HG03159 (cell line): ENCODE results near the gene CACNA2D3.

ENCODE experiments used
- ATAC-seq: cut with Tn5 transposase; IDR thresholded peaks from one replicate; pipeline ENCODE4 v1.9.1; 2021; ENCODE audit warnings: mild to moderate bottlenecking, moderate library complexity; ENCODE audit not compliant: unreplicated experiment

Gene CACNA2D3

GRCh38 chr3:54857343-54857742, 735.0 kb downstream of the CACNA2D3 start:
- ATAC-seq, result no peak

GRCh38 chr3:54858093-54858785, 735.9 kb downstream of the CACNA2D3 start:
- ATAC-seq, result no peak

DNA sequence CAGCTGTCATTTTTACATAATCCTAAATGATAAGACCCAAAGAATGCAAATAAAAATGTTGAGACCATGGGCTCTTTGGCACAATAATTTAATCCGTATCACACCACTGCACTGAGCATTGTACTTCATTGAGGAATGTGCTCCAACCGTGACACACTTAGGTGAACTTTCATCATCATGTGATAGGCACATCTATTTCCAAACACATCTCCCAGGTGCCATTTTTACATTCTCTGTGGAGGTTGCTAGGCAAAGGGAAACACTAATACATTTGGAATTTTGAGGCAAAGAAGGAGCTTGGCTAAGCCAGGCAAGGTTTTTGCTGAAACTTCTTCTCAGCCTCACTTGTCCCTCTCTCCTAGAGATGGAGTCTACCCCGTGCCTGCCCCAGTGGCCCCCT, 736.8 kb downstream of the CACNA2D3 start:
- ATAC-seq, result no peak

GRCh38 chr3:54861248-54862067, 739.1 kb downstream of the CACNA2D3 start:
- no peak for ATAC-seq

DNA sequence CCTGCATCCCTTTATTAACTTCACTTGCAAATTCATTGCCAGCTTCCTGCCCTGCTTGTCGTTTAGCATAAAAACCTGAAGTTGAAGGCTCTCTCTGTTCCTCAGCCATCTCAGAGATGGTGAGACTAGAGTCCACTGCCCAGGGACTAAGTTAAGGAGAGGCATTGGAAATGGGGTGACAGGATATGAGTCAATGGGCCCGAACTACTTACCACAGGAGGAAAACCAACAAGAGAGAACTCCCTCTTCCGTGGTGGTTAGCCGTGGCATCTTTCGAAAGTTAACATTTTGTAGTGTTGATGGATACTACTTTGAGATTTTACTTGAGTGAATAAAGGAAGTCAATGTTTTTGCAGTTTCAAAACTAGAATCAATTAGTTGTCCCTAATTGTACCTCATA, 740.2 kb downstream of the CACNA2D3 start:
- ATAC-seq, result no peak

- ATAC-seq, result no peak
Measured at GRCh38 chr3:54863366-54863765, 741.0 kb downstream of the CACNA2D3 start.

DNA sequence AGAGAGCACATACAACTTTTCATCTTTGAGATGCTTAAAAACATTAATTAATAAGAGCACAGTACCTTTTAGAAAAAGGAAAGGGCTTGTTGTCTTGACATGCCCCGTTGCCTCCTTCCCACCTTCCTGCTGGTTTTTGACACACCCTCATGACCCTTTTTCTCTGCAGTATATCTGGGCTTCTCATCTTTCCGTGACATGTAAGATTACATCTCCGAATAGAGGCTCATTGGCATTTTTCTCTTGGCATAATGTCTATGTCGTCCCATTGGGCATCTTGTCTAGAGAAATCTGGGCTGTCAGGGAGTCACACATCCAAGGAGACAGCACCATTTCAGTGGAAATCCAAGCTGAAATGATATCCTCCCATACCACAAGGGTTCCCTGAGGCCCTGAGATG, 741.4 kb downstream of the CACNA2D3 start:
- ATAC-seq, result no peak

- no peak for ATAC-seq
Measured at GRCh38 chr3:54865316-54865715, 743.0 kb downstream of the CACNA2D3 start.

- no peak for ATAC-seq
Measured at GRCh38 chr3:54866251-54866650, 743.9 kb downstream of the CACNA2D3 start.

GRCh38 chr3:54870423-54870822, 748.1 kb downstream of the CACNA2D3 start:
- ATAC-seq, result no peak

- ATAC-seq, result no peak
Measured at GRCh38 chr3:54871867-54872266, 749.5 kb downstream of the CACNA2D3 start.

GRCh38 chr3:54873059-54874010, 751.0 kb downstream of the CACNA2D3 start:
- ATAC-seq, result no peak

- ATAC-seq, result no peak
Measured at GRCh38 chr3:54874816-54875556, 752.6 kb downstream of the CACNA2D3 start.

DNA sequence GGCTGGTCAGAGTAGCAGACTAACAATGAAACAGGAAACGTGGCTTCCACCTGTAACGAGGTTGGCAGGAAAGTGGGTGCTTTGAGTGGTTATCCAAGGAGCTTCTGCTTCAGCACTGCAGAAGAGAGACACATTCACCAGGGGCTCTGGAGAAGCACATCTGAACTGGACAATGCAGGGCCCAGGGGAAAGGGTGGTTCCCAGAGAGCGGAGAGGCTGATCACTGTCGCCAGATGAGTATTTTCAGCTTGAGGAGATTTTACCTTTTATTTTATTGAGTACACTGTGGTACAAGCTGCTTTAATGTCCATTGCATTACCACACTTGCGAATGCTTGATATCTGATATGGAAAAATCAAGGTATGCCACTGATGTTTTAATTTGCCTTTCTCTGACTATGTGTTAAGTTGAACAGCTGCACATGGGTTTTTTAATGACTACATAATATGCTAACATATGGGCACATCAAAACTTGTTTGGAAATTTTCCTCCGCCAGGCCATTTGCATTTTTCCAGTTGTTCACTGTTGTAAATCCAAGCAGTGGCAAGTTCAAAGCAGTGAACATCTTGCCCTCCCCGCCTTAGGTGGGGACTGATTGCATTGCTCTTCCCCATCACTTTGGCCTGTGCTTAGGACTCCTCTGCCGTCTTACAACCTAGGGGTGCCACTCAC, 753.4 kb downstream of the CACNA2D3 start:
- ATAC-seq, result no peak

- no peak for ATAC-seq
Measured at GRCh38 chr3:54876694-54877093, 754.3 kb downstream of the CACNA2D3 start.

- no peak for ATAC-seq
Measured at GRCh38 chr3:54877730-54878129, 755.4 kb downstream of the CACNA2D3 start.

DNA sequence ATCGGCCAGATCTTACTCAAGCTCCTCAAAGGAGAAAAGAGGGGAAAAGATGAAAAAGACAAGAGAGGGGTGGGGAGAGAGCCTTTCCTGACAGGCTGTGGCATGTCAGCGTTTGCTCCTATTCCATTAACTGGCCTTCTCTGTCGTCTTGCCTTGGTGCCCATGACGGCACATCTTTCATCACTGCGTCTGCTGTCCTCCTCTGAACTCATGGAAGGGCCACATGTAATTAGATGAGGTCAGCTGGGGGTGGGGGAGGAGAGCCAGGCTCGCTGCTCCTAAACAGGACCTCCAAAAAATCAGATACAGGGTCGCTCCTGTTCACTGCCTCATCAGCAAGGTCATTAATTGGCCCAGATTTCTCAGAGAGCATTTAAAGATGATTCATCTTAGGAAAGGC, 755.8 kb downstream of the CACNA2D3 start:
- no peak for ATAC-seq

- ATAC-seq, result no peak
Measured at GRCh38 chr3:54882129-54882833, 759.9 kb downstream of the CACNA2D3 start.

DNA sequence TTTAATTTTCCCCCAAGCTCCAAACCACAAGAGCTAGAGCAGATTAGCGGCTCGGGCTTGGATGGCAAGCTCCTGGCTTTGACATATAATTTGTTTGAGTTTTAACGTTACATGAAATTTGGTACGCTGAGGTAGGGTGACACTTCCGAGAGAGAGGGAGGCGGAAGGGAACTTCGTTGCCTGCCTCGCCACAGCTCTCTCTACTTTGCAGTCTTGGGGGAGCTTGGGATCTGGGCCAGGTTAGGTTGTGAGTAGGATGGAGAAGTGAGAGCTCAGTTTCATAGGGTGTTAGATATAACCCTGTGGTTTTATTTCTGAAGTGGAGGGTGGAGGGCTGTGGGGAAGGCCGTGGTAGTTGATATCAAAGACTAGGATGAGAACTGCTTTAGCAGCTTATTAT, 765.8 kb downstream of the CACNA2D3 start:
- ATAC-seq, result no peak
